AG10803 (cell line): ENCODE measurements around the gene TNIP1.

Experiments
- DNase-seq: peaks from one replicate; pipeline ENCODE4 v3.0.0; 2010; ENCODE audit warnings: low read depth
- H3K4me3 ChIP-seq: 2 replicates; pipeline ENCODE4 v1.5.1; 2011; ENCODE audit warnings: mild to moderate bottlenecking, low read length, control low read depth
- CTCF ChIP-seq: conservative IDR thresholded peaks from 2 replicates; pipeline ENCODE4 v1.5.1; 2011; ENCODE audit warnings: mild to moderate bottlenecking, low read length, control low read depth, inconsistent platforms

The TNIP1 gene

GRCh38 chr5:151016700-151017099 lies 64.1 kb downstream of the TNIP1 start:
- no peak overlapping the region for H3K4me3 ChIP-seq
- no peak for TF ChIP-seq CTCF
- DNase-seq: no peak

- no peak for DNase-seq
- no peak for TF ChIP-seq CTCF
- H3K4me3 ChIP-seq: no peak overlapping the region
These were observed 64.8 kb downstream of the TNIP1 start for GRCh38 chr5:151015974-151016587.

GRCh38 chr5:151014680-151015343 lies 66.0 kb downstream of the TNIP1 start:
- no peak overlapping the region for H3K4me3 ChIP-seq
- TF ChIP-seq CTCF: no peak
- no peak for DNase-seq

- no peak overlapping the region for H3K4me3 ChIP-seq
- no peak for TF ChIP-seq CTCF
- DNase-seq: no peak
These were observed 68.0 kb downstream of the TNIP1 start for GRCh38 chr5:151012862-151013261.

GRCh38 chr5:151008906-151009305 lies 71.9 kb downstream of the TNIP1 start:
- no peak overlapping the region for H3K4me3 ChIP-seq
- no peak for TF ChIP-seq CTCF
- DNase-seq: no peak

- no peak for DNase-seq
- H3K4me3 ChIP-seq: no peak overlapping the region
- no peak for TF ChIP-seq CTCF
These were observed 72.7 kb downstream of the TNIP1 start for GRCh38 chr5:151008210-151008491.

GRCh38 chr5:151007430-151008209 lies 73.2 kb downstream of the TNIP1 start:
- DNase-seq: no peak
- no peak for TF ChIP-seq CTCF
- no peak overlapping the region for H3K4me3 ChIP-seq
